OCI-LY1 (cell line): Measurements from ENCODE around the gene PLGRKT.

Source experiments
- CTCF ChIP-seq: fragments of 200-600 bp; sonication (generic), shearing (Covaris generic); IDR thresholded peaks from 2 replicates; pipeline ENCODE4 v1.5.1; 2017; ENCODE audit warnings: mild to moderate bottlenecking, antibody characterized with exemption, low read length, moderate library complexity, mixed read lengths
- EZH2 ChIP-seq: fragments of 200-600 bp; sonication (generic), shearing (Covaris generic); IDR thresholded peaks from 2 replicates; pipeline ENCODE4 v1.8.0; 2017; ENCODE audit warnings: borderline replicate concordance, mixed run types, mild to moderate bottlenecking, antibody characterized with exemption, low read length, moderate library complexity, mixed read lengths

- TF ChIP-seq EZH2, result no peak
- no peak for TF ChIP-seq CTCF
Observed at GRCh38 chr9:5485378-5486085, 47.8 kb upstream of the PLGRKT start.
